Transverse colon (tissue), 4 donors: ENCODE measurements around the gene PHAF1.

Experiments used
- EP300 ChIP-seq: sonication (generic); formaldehyde crosslinking; IDR thresholded peaks from one replicate; pipeline ENCODE4 v1.6.1; 2017; ENCODE audit warnings: antibody characterized with exemption, low read depth
- POLR2A ChIP-seq: fragments of 450-650 bp; IDR thresholded peaks from one replicate; pipeline ENCODE4 v1.6.1; 2016; ENCODE audit warnings: antibody characterized with exemption, mild to moderate bottlenecking, moderate library complexity
- POLR2AphosphoS5 ChIP-seq, 3 donors: sonication (generic); formaldehyde crosslinking; IDR thresholded peaks; one replicate each; pipeline ENCODE4 v1.6.1; 2016; ENCODE audit warnings: antibody characterized with exemption in 3 of 3
- TF ChIP-seq, protein P1 (sequence below), 5 experiments: fragments of 200-600 bp in 3 of 5; fragments of 450-650 bp in 2 of 5; sonication (generic) in 3 of 5; IDR thresholded peaks; 1 replicate in 2 of 5; 2 replicates in 3 of 5; pipeline ENCODE4 v1.5.1; 2016 to 2017; ENCODE audit warnings: antibody characterized with exemption in 5 of 5, inconsistent platforms in 3 of 5, mild to moderate bottlenecking in 2 of 5, moderate library complexity in 1 of 5

DNA sequence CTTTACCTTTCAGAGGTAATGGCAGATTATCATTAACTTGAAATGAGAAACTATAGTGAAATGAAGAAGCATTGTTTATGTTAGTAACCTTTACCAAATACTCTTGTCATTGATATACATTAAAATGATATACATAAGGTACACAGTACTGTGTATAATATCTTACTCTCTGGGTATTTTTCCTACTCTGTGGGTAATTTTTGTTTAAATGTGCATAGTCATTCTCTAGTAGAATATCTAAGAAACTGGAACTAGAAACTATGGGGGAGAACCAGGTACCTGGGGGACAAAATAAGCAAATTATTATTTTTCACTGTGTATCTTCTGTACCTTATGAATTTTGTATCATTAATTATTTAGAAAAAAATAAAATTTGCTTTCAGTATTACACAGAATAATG, 20.6 kb upstream of the PHAF1 start:
- TF ChIP-seq POLR2A (no peak), EP300 (no peak), POLR2AphosphoS5 (IDR thresholded peaks at IDR 0.05) (no peak)
- TF ChIP-seq, protein P1, sequence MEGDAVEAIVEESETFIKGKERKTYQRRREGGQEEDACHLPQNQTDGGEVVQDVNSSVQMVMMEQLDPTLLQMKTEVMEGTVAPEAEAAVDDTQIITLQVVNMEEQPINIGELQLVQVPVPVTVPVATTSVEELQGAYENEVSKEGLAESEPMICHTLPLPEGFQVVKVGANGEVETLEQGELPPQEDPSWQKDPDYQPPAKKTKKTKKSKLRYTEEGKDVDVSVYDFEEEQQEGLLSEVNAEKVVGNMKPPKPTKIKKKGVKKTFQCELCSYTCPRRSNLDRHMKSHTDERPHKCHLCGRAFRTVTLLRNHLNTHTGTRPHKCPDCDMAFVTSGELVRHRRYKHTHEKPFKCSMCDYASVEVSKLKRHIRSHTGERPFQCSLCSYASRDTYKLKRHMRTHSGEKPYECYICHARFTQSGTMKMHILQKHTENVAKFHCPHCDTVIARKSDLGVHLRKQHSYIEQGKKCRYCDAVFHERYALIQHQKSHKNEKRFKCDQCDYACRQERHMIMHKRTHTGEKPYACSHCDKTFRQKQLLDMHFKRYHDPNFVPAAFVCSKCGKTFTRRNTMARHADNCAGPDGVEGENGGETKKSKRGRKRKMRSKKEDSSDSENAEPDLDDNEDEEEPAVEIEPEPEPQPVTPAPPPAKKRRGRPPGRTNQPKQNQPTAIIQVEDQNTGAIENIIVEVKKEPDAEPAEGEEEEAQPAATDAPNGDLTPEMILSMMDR (IDR thresholded peaks at IDR 0.05): no peak
